Astrocyte of the spinal cord (primary cell): ENCODE data around the gene AP3B1.
"Not testable (repeated sequence)": the region's sequence is repeated elsewhere in the genome, so short reads cannot be mapped to it uniquely, and the experiment has no call there.

ENCODE experiments used
- DNase-seq: peaks from one replicate; pipeline ENCODE4 v3.0.0; 2011; ENCODE audit warnings: low read depth, low spot score
- H3K4me3 ChIP-seq: 2 replicates; pipeline ENCODE4 v1.5.1; 2011; ENCODE audit warnings: low read depth, mild to moderate bottlenecking, low read length, moderate library complexity
- CTCF ChIP-seq: IDR thresholded peaks from 2 replicates; pipeline ENCODE4 v1.5.1; 2012; ENCODE audit warnings: low read depth, mild to moderate bottlenecking, low read length, inconsistent platforms
- in situ Hi-C: cut with HindIII; loops from 2 replicates; pipeline ENCODE4 v1.10.0; 2017; ENCODE audit warnings: low sequenced_read_pairs

Gene AP3B1

GRCh38 chr5:78211052-78211451, 83.4 kb downstream of the AP3B1 start:
- no peak for TF ChIP-seq CTCF

GRCh38 chr5:78204241-78204640, 90.3 kb downstream of the AP3B1 start:
- H3K4me3 ChIP-seq = no peak overlapping the region
- no peak for DNase-seq
- in situ Hi-C loops = no loop called here
- no peak for TF ChIP-seq CTCF

More at GRCh38 chr5:78211052-78211451, 83.4 kb downstream of the AP3B1 start:
- H3K4me3 ChIP-seq = no peak overlapping the region
- in situ Hi-C loops = no loop called here
- DNase-seq = no peak

GRCh38 chr5:78203815-78204214, 90.7 kb downstream of the AP3B1 start:
- no peak for TF ChIP-seq CTCF
- DNase-seq = no peak
- no peak overlapping the region for H3K4me3 ChIP-seq
- in situ Hi-C loops = no loop called here

GRCh38 chr5:78190402-78190801, 104.1 kb downstream of the AP3B1 start:
- in situ Hi-C loops = no loop called here
- no peak overlapping the region for H3K4me3 ChIP-seq
- TF ChIP-seq CTCF = no peak
- DNase-seq = no peak

GRCh38 chr5:78188681-78189080, 105.8 kb downstream of the AP3B1 start:
- H3K4me3 ChIP-seq, DNase-seq, in situ Hi-C loops: not testable (repeated sequence)

- H3K4me3 ChIP-seq = no peak overlapping the region
- no peak for DNase-seq
- in situ Hi-C loops = no loop called here
- TF ChIP-seq CTCF = no peak
These were observed 107.3 kb downstream of the AP3B1 start for GRCh38 chr5:78187172-78187571.

GRCh38 chr5:78182838-78183237, 111.7 kb downstream of the AP3B1 start:
- no peak for DNase-seq
- in situ Hi-C loops = no loop called here
- TF ChIP-seq CTCF = no peak
- H3K4me3 ChIP-seq = no peak overlapping the region
